Osteoblast (primary cell): Measurements from ENCODE around the gene RBL1. TPM values are rescaled to one million over a fixed set of nuclear protein-coding genes. Genes with fewer than 3 reads are reported as not detected.
"Not testable (repeated sequence)": the region's sequence is repeated elsewhere in the genome, so short reads cannot be mapped to it uniquely, and the experiment has no call there.

ENCODE experiments used
- DNase-seq: peaks from one replicate; pipeline ENCODE4 v3.0.0; 2011; ENCODE audit warnings: low spot score, mixed read lengths; ENCODE audit not compliant: insufficient read length; ENCODE audit errors: missing footprints
- H2AFZ ChIP-seq: 2 replicates; pipeline ENCODE4 v1.6.0; 2011; ENCODE audit warnings: mild to moderate bottlenecking, low read length
- H3K27ac ChIP-seq: 2 replicates; pipeline ENCODE4 v1.5.1; 2011; ENCODE audit warnings: mild to moderate bottlenecking, low read depth, low read length, moderate library complexity
- H3K27me3 ChIP-seq: 2 replicates; pipeline ENCODE4 v1.6.0; 2012; ENCODE audit warnings: mild to moderate bottlenecking, control low read depth, inconsistent platforms, low read length, moderate library complexity; ENCODE audit not compliant: insufficient read depth
- H3K36me3 ChIP-seq: 2 replicates; pipeline ENCODE4 v1.5.1; 2011; ENCODE audit warnings: mild to moderate bottlenecking, low read length, control low read depth, moderate library complexity; ENCODE audit not compliant: insufficient read depth
- H3K4me1 ChIP-seq: 2 replicates; pipeline ENCODE4 v1.5.1; 2011; ENCODE audit warnings: mild to moderate bottlenecking, low read length, control low read depth, moderate library complexity; ENCODE audit not compliant: insufficient read depth
- H3K4me2 ChIP-seq: 2 replicates; pipeline ENCODE4 v1.6.0; 2011; ENCODE audit warnings: mild to moderate bottlenecking, low read length; ENCODE audit not compliant: insufficient read depth
- H3K4me3 ChIP-seq: fragments of 200-600 bp; sonication (generic); 3 replicates; pipeline ENCODE4 v1.5.1; 2012; ENCODE audit warnings: mild to moderate bottlenecking, low read length, inconsistent platforms; ENCODE audit not compliant: insufficient read depth
- H3K79me2 ChIP-seq: 2 replicates; pipeline ENCODE4 v1.6.0; 2012; ENCODE audit warnings: mild to moderate bottlenecking, low read length, control low read depth, inconsistent platforms; ENCODE audit not compliant: insufficient read depth
- H3K9me3 ChIP-seq: 2 replicates; pipeline ENCODE4 v1.5.1; 2011; ENCODE audit warnings: low read depth, low read length, control low read depth
- H4K20me1 ChIP-seq: 2 replicates; pipeline ENCODE4 v1.6.0; 2012; ENCODE audit warnings: mild to moderate bottlenecking, low read length, control low read depth; ENCODE audit not compliant: insufficient read depth
- total RNA-seq: library from RNA; depleted of rRNA; stranded (reverse); fragments of >200 nt; gene quantifications from 2 replicates; pipeline ENCODE4 v1.2.3, GENCODE V29; 2012
- TF ChIP-seq, protein P1 (sequence below): IDR thresholded peaks from 2 replicates; pipeline ENCODE4 v1.5.1; 2011; ENCODE audit warnings: mild to moderate bottlenecking, low read depth, low read length, moderate library complexity; ENCODE audit errors: extremely low read depth

The RBL1 gene
- total RNA-seq, 1 donor = 9.8 TPM

DNA sequence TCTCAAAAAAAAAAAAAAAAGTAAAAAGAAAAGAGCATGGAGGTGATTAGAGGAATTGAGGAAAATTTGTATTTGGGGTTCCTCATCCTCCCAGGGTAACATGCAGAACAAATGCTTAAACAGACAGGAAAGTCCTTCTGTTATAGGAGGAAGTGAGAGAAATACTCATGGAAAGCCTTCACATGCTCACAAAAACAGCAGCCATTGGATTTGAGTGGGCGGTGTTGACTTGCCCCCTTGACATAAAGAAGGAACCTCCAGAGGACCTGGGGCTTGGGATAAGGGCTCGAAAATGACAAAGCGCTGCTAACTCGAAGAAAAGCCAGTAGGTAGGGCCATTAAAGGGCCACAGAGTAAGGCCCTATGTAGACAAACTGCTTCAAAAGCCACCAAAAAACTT lies 126.7 kb downstream of the RBL1 start:
- no peak overlapping the region for H3K27ac ChIP-seq
- TF ChIP-seq, protein P1, sequence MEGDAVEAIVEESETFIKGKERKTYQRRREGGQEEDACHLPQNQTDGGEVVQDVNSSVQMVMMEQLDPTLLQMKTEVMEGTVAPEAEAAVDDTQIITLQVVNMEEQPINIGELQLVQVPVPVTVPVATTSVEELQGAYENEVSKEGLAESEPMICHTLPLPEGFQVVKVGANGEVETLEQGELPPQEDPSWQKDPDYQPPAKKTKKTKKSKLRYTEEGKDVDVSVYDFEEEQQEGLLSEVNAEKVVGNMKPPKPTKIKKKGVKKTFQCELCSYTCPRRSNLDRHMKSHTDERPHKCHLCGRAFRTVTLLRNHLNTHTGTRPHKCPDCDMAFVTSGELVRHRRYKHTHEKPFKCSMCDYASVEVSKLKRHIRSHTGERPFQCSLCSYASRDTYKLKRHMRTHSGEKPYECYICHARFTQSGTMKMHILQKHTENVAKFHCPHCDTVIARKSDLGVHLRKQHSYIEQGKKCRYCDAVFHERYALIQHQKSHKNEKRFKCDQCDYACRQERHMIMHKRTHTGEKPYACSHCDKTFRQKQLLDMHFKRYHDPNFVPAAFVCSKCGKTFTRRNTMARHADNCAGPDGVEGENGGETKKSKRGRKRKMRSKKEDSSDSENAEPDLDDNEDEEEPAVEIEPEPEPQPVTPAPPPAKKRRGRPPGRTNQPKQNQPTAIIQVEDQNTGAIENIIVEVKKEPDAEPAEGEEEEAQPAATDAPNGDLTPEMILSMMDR = no peak
- H4K20me1 ChIP-seq = no peaks in the 10 kb centered on the region
- no peaks in the 10 kb centered on the region for H3K4me1 ChIP-seq
- H3K36me3 ChIP-seq = no peaks in the 10 kb centered on the region
- no peaks in the 10 kb centered on the region for H3K27me3 ChIP-seq
- no peaks in the 10 kb centered on the region for H3K79me2 ChIP-seq
- no peak for DNase-seq
- no peaks in the 10 kb centered on the region for H3K9me3 ChIP-seq
- no peak overlapping the region for H3K4me2 ChIP-seq
- H3K4me3 ChIP-seq = no peak overlapping the region
- H2AFZ ChIP-seq = no peak overlapping the region

DNA sequence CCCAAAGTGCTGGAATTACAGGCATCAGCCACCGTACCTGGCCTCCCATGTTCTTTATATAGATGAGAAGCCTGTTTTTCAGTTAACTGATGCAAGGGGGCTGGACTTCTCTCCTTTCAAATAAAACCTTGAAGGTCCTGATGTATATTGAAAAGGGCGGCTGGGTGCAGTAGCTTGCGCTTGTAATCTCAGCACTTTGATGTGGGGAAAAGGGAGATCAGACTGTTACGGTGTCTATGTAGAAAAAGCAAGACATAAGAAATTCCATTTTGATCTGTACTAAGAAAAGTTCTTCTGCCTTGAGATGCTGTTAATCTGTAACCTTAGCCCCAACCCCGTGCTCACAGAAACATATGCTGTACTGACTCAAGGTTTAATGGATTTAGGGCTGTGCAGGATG lies 128.2 kb downstream of the RBL1 start:
- H2AFZ ChIP-seq = no peak overlapping the region
- H3K27ac ChIP-seq = no peak overlapping the region
- no peaks in the 10 kb centered on the region for H3K27me3 ChIP-seq
- H3K4me2 ChIP-seq = no peak overlapping the region
- TF ChIP-seq, protein P1 = no peak
- no peak overlapping the region for H3K4me3 ChIP-seq
- no peaks in the 10 kb centered on the region for H3K79me2 ChIP-seq
- no peaks in the 10 kb centered on the region for H4K20me1 ChIP-seq
- no peaks in the 10 kb centered on the region for H3K4me1 ChIP-seq
- H3K36me3 ChIP-seq = no peaks in the 10 kb centered on the region
- no peaks in the 10 kb centered on the region for H3K9me3 ChIP-seq
- DNase-seq = no peak

DNA sequence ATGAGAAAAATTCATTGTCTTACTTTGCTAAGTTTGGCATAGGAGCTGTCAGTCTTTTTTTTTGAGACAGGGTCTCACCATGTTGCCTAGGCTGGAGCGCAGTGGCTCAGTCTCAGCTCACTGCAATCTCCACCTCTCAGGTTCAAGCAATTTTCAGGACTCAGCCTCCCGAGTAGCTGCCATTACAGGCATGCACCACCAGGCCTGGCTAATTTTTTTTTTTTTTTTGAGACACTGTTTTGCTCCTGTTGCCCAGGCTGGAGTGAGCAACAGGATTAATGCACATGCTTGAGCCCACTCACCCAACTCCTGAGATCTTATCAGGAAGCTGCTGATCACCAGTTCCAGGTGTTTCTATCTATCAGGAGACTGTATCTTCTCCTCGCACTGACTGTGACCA lies 128.8 kb downstream of the RBL1 start:
- H4K20me1 ChIP-seq, H3K4me1 ChIP-seq, H3K9me3 ChIP-seq, H3K36me3 ChIP-seq, H3K4me3 ChIP-seq, H3K79me2 ChIP-seq, H3K27ac ChIP-seq, H3K4me2 ChIP-seq, H3K27me3 ChIP-seq, H2AFZ ChIP-seq, DNase-seq: not testable (repeated sequence)

DNA sequence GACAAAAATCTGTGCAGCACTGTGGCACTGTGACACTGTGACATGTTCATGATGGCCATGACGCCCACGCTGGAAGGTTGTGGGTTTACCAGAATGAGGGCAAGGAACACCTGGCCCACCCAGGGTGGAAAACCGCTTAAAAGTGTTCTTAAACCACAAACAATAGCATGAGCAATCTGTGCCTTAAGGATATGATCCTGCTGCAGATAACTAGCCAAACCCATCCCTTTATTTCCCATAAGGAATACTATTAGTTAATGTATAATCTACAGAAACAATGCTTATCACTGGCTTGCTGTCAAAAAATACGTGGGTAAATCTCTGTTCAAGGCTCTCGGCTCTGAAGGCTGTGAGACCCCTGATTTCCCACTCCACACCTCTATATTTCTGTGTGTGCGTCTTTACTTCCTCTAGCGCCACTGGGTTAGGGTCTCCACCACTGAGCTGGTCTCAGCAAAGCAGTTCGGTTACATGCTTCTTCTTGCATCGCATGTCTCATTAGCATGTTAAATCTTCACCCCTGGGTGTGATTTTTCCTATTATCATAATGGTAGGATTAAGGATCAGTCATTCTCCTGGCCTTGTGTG lies 133.3 kb downstream of the RBL1 start:
- H3K4me2 ChIP-seq, H4K20me1 ChIP-seq, H3K4me1 ChIP-seq, H3K79me2 ChIP-seq, H3K36me3 ChIP-seq, H3K9me3 ChIP-seq, H3K27ac ChIP-seq, DNase-seq, H2AFZ ChIP-seq, H3K27me3 ChIP-seq, H3K4me3 ChIP-seq: not testable (repeated sequence)

DNA sequence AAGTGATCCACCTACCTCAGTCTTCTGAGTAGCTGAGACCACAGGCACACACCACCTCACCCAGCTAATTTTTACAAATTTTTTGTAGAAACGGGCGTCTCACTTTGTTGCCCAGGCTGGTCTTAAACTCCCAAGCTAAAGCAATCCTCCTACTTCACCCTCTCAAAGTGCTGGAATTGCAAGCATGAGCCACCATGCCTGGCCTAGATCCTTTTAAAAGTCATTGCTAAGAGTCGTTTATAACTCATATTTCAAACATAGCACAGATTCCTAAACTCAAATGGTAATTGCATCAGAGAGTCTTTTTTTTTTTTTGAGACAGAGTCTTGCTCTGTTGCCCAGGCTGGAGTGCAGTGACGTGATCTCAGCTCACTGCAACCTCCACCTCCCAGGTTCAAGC lies 136.6 kb downstream of the RBL1 start:
- Histone ChIP-seq H3K27me3 (no peaks in the 10 kb centered on the region), H3K27ac (no peak overlapping the region), H3K79me2 (no peaks in the 10 kb centered on the region), H2AFZ (no peak overlapping the region), H3K9me3 (peaks cover 2% of the 10 kb centered on the region), H3K4me3 (no peak overlapping the region), H3K4me1 (no peaks in the 10 kb centered on the region), H3K4me2 (no peak overlapping the region), H4K20me1 (no peaks in the 10 kb centered on the region), H3K36me3 (no peaks in the 10 kb centered on the region)
- TF ChIP-seq, protein P1 = no peak
- no peak for DNase-seq
